Activated CD8-positive, alpha-beta T cell treated with anti-CD3 and anti-CD28 coated beads for 36 hours (primary cell): ENCODE measurements around the gene PALLD. TPM values are rescaled to one million over a fixed set of nuclear protein-coding genes. Genes with fewer than 3 reads are reported as not detected.

Experiments
- ATAC-seq: fragments of 200-7000 bp; cut with Tn5 transposase; one replicate; pipeline ENCODE4 v1.10.0; 2021; ENCODE audit warnings: mild to moderate bottlenecking, moderate library complexity
- CTCF ChIA-PET: fragments of 350-600 bp; sonication (Branson Sonifier 250); formaldehyde crosslinking; loops from one replicate; lab custom pipeline; 2021; ENCODE audit warnings: antibody characterized with exemption; lab: Charles Lee
- POLR2A ChIA-PET: fragments of 350-600 bp; sonication (Branson Sonifier 250); formaldehyde crosslinking; loops from one replicate; lab custom pipeline; 2021; ENCODE audit warnings: antibody characterized with exemption; lab: Charles Lee
- DNase-seq: peaks from one replicate; pipeline ENCODE4 v3.0.0-alpha.2; 2020
- H3K27ac Mint-ChIP-seq: one replicate; pipeline ENCODE4 v1.8.0; 2021; ENCODE audit warnings: mild to moderate bottlenecking, mixed read lengths
- H3K27me3 Mint-ChIP-seq: one replicate; pipeline ENCODE4 v1.8.0; 2021; ENCODE audit warnings: mixed read lengths
- H3K36me3 Mint-ChIP-seq: one replicate; pipeline ENCODE4 v1.8.0; 2021; ENCODE audit warnings: low read depth, mixed read lengths
- H3K4me1 Mint-ChIP-seq: one replicate; pipeline ENCODE4 v1.8.0; 2021; ENCODE audit warnings: low read depth, mixed read lengths
- H3K4me3 Mint-ChIP-seq: one replicate; pipeline ENCODE4 v1.8.0; 2021; ENCODE audit warnings: mild to moderate bottlenecking, moderate library complexity, mixed read lengths
- H3K9me3 Mint-ChIP-seq: one replicate; pipeline ENCODE4 v1.8.0; 2021; ENCODE audit warnings: mixed read lengths
- intact Hi-C: fragments of 100-400 bp; cut with micrococcal nuclease; formaldehyde crosslinking; loops from one replicate; pipeline ENCODE4 v1.10.0; 2022
- total RNA-seq, 2 experiments: library from RNA; stranded (reverse); gene quantifications; one replicate each; pipeline ENCODE4 v1.2.3, GENCODE V29; 2021
- TF ChIP-seq, protein P1 (sequence below): fragments of 200-600 bp; IDR thresholded peaks from one replicate; pipeline ENCODE4 v1.8.0; 2022; ENCODE audit warnings: antibody characterized with exemption, mild to moderate bottlenecking

PALLD gene
- total RNA-seq, 2 experiments from 2014 or later: 0.41 to 0.60 TPM

DNA sequence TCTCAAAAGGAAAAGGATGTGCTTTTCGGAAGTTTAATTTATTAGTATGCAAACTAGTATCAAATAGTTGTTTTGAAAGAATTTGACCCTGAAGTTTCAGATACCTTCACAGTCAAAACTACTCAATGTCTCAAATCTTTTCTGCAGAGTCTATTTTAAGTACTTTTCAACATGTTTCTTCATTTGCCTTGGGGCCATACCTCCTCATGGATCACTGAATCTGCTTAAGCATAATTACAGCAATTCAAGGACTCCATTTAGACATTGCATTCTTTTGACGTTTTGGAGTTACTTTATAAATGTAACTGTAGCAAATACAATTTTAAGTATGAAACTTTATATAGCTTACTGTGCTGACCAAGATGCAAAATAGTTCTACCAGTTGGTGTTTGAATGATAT is 25.5 kb downstream of the PALLD start:
- no peaks in the 10 kb centered on the region for H3K36me3 Mint-ChIP-seq
- H3K27me3 Mint-ChIP-seq: no peaks in the 10 kb centered on the region
- ChIA-PET POLR2A (no interaction called here), CTCF (interaction anchor here (0.9 to 1.2 kb wide), 2 partner anchors 8 to 14 kb away, joined by 3 read pairs; no protein-coding TSS in a partner anchor)
- no peak overlapping the region for H3K4me3 Mint-ChIP-seq
- ATAC-seq (no peak), DNase-seq (no peak)
- no peaks in the 10 kb centered on the region for H3K4me1 Mint-ChIP-seq
- H3K9me3 Mint-ChIP-seq: no peaks in the 10 kb centered on the region
- TF ChIP-seq, protein P1, sequence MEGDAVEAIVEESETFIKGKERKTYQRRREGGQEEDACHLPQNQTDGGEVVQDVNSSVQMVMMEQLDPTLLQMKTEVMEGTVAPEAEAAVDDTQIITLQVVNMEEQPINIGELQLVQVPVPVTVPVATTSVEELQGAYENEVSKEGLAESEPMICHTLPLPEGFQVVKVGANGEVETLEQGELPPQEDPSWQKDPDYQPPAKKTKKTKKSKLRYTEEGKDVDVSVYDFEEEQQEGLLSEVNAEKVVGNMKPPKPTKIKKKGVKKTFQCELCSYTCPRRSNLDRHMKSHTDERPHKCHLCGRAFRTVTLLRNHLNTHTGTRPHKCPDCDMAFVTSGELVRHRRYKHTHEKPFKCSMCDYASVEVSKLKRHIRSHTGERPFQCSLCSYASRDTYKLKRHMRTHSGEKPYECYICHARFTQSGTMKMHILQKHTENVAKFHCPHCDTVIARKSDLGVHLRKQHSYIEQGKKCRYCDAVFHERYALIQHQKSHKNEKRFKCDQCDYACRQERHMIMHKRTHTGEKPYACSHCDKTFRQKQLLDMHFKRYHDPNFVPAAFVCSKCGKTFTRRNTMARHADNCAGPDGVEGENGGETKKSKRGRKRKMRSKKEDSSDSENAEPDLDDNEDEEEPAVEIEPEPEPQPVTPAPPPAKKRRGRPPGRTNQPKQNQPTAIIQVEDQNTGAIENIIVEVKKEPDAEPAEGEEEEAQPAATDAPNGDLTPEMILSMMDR: no peak
- no peak overlapping the region for H3K27ac Mint-ChIP-seq
- intact Hi-C loops: no loop called here

DNA sequence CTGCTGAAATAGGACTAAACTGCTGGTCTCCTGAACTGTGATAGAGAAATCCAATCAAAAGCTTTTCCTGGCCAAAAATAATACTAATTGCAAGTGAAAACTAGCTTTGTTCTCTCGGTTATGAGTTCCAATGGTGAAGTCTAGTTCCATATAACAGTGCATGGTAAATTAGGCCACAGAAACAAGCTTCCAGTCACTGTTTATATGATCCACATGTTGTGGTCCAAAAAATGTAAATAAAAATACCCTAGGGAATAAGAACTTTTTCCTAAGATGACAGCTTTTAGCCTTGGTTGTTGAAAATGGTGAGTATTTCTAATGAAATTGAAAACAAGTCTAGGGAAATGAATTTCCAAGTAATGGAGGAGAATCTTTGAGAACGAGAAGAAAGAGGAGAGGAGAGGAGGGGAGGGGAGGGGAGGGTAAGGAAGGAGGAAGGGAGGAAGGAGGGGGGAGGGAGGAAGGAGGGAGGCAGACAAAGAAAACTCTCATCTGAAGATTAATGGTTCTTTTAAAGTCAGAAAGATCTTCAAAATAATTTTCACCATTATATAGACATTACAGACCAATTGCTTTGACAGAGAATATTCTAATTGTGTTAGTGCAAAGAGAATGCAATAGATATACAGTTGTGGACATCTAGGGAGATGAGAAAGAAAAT is 26.1 kb downstream of the PALLD start:
- H3K4me1 Mint-ChIP-seq: no peaks in the 10 kb centered on the region
- no peaks in the 10 kb centered on the region for H3K36me3 Mint-ChIP-seq
- TF ChIP-seq, protein P1: no peak
- H3K4me3 Mint-ChIP-seq: no peak overlapping the region
- H3K9me3 Mint-ChIP-seq: no peaks in the 10 kb centered on the region
- DNase-seq: no peak
- H3K27ac Mint-ChIP-seq: no peak overlapping the region
- intact Hi-C loops: no loop called here
- POLR2A ChIA-PET: no interaction called here
- no peak for ATAC-seq
- CTCF ChIA-PET: interaction anchor here (0.9 to 1.2 kb wide), 2 partner anchors 9 to 15 kb away, joined by 3 read pairs; no protein-coding TSS in a partner anchor
- H3K27me3 Mint-ChIP-seq: peaks cover 2% of the 10 kb centered on the region

DNA sequence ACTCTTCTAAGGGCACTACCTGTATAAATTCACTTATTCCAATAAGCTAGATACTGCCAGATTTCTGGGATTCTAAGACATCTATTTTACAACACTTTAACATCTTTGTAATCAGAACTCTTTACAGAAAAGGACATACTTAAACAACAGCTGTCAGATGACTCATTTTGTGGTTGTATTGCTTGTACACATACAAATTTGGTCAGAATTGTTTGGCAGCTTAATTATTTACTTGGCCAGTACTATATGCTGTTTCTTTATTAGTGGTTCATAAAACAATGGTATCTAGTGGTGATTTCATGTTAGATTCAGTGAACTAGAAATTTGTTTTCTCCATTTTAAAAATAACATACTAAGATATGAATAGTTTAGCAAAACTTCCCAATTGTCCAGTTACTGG is 27.2 kb downstream of the PALLD start:
- intact Hi-C loops: no loop called here
- H3K9me3 Mint-ChIP-seq: no peaks in the 10 kb centered on the region
- no peaks in the 10 kb centered on the region for H3K4me1 Mint-ChIP-seq
- ATAC-seq: no peak
- H3K27me3 Mint-ChIP-seq: peaks cover 4% of the 10 kb centered on the region
- DNase-seq: no peak
- H3K4me3 Mint-ChIP-seq: no peak overlapping the region
- H3K27ac Mint-ChIP-seq: no peak overlapping the region
- ChIA-PET CTCF (no interaction called here), POLR2A (no interaction called here)
- TF ChIP-seq, protein P1: no peak
- no peaks in the 10 kb centered on the region for H3K36me3 Mint-ChIP-seq

DNA sequence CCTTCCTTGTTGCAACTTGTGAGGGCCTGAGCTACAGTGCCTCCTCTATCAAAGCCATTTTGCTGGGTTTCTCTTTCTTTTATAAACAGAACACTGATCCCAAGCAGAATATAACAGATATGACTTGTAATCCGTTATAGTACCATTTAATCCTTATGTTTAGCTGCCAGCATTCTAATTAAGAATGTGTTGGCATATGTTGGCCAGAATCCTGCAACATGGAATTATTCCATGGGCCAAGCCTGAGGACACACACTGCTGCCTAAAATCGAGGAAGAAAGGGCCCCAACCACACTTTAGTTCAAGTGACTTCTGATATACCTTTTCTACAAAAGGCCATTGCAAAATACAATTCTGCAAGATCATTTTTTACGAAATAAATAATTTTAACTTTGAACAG is 28.0 kb downstream of the PALLD start:
- Mint-ChIP-seq H3K27me3 (peaks cover 4% of the 10 kb centered on the region), H3K4me1 (no peaks in the 10 kb centered on the region), H3K36me3 (no peaks in the 10 kb centered on the region), H3K27ac (no peak overlapping the region), H3K9me3 (no peaks in the 10 kb centered on the region), H3K4me3 (no peak overlapping the region)
- ATAC-seq (no peak), DNase-seq (no peak)
- TF ChIP-seq, protein P1: no peak
- CTCF ChIA-PET: interaction anchor here (1.0 kb wide), 1 partner anchor 11 kb away, joined by 3 read pairs; no protein-coding TSS in a partner anchor
- POLR2A ChIA-PET: no interaction called here
- intact Hi-C loops: no loop called here

DNA sequence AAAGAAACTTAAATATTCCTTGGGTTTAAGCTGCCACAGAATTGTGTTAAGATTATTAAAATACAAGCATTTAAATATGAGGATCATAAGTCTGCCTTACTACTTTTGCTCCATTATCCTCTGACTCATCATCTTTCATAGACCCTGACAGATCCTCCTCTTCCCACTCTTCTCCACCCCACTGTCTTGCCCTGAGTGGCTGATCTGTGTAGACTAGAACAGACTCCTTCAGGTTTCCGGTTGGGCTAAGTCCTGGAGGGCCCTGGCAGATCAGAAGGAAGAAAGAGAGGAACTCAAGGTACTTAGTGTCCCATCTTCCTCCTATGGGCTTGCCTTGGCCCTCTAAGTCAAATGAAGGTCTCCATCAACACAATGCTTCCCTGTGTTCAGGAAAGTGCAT is 30.7 kb downstream of the PALLD start:
- Mint-ChIP-seq H3K4me1 (no peaks in the 10 kb centered on the region), H3K36me3 (no peaks in the 10 kb centered on the region), H3K27me3 (peaks cover 4% of the 10 kb centered on the region), H3K4me3 (no peak overlapping the region), H3K27ac (no peak overlapping the region), H3K9me3 (no peaks in the 10 kb centered on the region)
- POLR2A ChIA-PET: no interaction called here
- CTCF ChIA-PET: no interaction called here
- no peak for ATAC-seq
- intact Hi-C loops: no loop called here
- DNase-seq: no peak
- TF ChIP-seq, protein P1: no peak
